ENCODE measurements around the gene RAET1E.
"Not testable (repeated sequence)": the region's sequence is repeated elsewhere in the genome, so short reads cannot be mapped to it uniquely, and the experiment has no call there.

Gene RAET1E

GRCh38 chr6:149862424-149862738 lies 35.5 kb downstream of the RAET1E start:
- not testable (repeated sequence) for DNase-seq (ENCODE audit: low read depth)

GRCh38 chr6:149861603-149862423 lies 36.1 kb downstream of the RAET1E start:
- no peak for DNase-seq (ENCODE audit: low read depth)

DNA sequence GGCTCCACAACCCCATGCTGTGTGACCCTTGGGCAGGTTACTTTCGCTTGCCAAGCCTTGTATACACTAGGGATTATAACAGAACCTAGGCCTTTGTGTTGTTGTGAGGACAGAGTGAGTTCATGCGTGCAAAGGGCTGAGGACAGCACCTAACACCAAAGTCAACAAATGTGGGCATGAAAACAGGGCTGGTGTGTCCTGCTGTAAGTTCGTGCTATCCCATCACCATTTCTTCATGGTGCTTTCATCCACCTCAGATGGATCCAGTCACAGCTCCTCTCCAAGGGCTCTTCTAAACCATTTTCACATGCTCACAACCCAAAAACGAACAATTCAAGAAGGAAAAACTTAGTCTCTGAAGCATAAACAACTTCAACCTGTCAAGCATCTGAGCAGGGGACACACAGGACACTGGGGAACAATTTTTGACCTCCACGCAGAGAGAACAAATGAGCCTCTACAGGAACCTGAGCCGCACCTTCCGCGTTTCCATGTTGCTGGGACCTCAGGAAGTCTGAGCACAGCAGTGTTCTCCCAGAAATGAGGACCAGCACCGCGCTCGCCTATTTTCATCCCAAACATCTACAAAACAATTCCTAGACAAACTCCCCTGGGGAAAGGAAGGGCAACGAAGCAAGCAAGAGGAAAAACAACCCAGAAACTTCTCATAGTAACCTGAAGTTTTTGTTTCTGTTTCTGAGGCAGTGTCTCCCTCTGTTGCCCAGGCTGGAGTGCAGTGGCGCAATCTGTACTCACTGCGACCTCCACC lies 36.9 kb downstream of the RAET1E start:
- peak; percentile 49 for DNase-seq (ENCODE audit: low read depth)

- no peak for DNase-seq (ENCODE audit: low read depth)
Measured at GRCh38 chr6:149860513-149860833, 37.4 kb downstream of the RAET1E start.

- DNase-seq (ENCODE audit: low read depth) = no peak
Measured at GRCh38 chr6:149859938-149860337, 38.0 kb downstream of the RAET1E start.

DNA sequence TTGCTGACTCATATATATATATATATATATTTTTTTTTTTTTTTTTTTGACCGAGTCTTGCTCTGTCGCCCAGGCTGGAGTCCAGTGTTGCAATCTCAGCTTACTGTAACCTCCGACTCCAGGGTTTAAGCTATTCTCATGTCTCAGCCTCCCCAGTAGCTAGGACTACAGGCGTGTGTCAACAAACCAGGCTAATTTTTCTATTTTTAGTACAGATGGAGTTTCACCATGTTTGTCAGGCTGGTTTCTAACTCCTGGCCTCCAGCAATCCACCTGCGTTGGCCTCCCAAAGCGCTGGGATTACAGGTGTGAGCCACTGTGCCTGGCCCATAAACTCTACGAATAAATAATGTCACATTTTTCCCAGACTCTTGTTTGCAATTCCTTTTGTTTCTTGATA lies 38.5 kb downstream of the RAET1E start:
- peak; percentile 94 for DNase-seq (ENCODE audit: low read depth)

- DNase-seq (ENCODE audit: low read depth) = no peak
Measured at GRCh38 chr6:149857541-149857940, 40.4 kb downstream of the RAET1E start.

DNA sequence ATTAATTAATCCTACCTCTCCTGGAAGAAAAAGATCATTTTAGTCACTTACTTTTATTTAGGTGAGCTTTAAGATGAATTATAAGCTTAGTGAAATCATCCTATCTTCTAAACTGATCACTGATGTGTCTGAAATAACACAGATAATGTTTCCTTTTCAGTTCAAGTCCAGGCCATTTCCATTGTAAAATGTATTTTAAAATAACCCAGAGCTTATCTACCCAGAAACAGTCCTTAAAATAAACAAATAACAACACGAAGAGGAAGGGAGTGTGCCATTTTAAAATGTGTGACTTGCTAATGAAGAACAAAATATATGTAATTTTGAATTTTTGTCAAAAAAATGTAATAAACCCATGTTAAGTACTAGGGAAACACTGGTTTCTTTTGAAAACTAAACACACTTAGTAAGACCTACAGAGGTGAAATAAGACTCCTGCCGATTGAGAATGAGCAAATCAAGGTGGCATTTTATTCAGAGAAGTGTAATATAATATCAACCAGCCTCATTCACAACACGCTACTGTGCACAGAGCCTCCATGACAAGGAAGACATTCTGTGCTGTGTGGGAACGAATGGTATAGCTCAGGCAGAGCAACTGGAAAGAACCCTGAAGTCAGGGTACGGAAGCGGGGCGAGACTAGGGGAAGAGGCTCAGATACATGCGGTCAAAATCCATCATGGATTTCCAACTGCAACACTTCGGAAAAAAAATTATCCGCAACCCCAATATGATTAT lies 41.5 kb downstream of the RAET1E start:
- DNase-seq (ENCODE audit: low read depth) = no peak

- DNase-seq (ENCODE audit: low read depth) = no peak
Measured at GRCh38 chr6:149855741-149856140, 42.2 kb downstream of the RAET1E start.

GRCh38 chr6:149855040-149855654 lies 42.8 kb downstream of the RAET1E start:
- peak; percentile 83 for DNase-seq (ENCODE audit: low read depth)

DNA sequence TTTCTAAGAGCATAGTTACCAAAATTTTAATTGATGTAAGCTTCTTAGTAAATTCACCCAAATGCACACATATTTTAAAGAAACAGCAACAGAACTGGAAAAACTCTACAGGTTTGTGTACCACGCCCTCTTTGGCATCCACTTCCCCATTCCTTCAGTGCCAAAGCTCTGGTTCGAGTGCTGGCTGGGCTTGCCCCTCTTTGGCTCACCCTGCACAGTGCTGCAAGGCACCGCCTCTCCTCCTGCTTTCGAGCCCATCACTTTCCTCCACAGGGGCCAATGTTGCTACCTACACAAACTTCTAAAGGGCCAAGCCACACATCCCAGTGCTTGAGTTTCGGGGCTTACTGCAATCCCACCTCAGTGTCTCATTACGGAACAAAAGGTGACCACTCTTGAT lies 43.4 kb downstream of the RAET1E start:
- no peak for DNase-seq (ENCODE audit: low read depth)

GRCh38 chr6:149854017-149854416 lies 43.9 kb downstream of the RAET1E start:
- not testable (repeated sequence) for DNase-seq (ENCODE audit: low read depth)

DNA sequence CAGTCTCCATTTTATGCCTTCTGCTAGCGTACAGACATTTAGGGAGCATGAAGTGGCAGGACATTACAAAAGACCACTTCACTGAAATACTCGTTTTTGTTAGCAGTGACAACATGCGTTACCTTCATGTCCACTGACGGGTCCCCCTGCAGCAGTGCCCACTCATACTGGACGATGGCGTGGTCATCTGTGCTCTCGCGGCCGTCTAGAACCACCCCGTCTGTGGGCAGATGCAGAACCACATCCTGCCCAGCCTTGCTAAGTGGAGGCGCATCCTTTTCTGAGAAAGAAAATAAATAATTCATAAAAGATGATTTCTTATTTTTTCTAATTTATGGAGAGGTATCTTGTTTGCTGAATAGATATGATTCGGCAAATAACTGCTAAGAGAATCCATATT lies 45.0 kb downstream of the RAET1E start:
- DNase-seq (ENCODE audit: low read depth) = no peak

GRCh38 chr6:149852180-149852579 lies 45.7 kb downstream of the RAET1E start:
- no peak for DNase-seq (ENCODE audit: low read depth)

DNA sequence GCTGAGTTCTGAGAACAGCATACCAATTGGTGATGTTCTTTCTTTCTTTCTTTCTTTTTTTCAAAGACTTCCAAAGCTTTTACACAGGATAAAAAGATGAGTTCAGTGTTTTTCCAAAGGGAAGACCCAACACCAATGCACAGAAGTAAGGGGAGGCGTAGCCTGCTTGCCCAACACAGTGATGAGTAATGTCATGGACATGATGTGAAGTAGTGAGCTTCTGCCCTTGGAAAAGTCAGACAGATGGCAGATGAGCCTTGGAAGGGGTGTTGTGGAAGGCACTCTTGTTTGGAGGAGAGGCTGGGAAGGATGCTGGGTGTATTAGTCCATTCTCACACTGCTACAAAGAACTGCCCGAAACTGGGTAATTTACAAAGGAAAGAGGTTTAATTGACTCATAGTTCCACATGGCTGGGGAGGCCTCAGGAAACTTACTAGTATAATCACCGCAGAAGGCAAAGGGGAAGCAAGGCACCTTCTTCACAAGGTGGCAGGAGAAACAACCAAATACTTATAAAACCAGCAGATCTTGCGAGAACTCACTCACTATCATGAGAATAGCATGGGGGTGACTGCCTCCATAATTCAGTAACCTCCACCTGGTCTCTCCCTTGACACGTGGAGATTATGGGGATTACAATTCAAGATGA lies 46.3 kb downstream of the RAET1E start:
- no peak for DNase-seq (ENCODE audit: low read depth)

GRCh38 chr6:149848343-149848742 lies 49.6 kb downstream of the RAET1E start:
- not testable (repeated sequence) for DNase-seq (ENCODE audit: low read depth)
